DOHH2 (cell line): Measurements from ENCODE around the gene SORBS2.

Experiments
- EZH2phosphoT487 ChIP-seq: fragments of 200-600 bp; sonication (generic); IDR thresholded peaks from 2 replicates; pipeline ENCODE4 v1.6.1; 2017; ENCODE audit warnings: borderline replicate concordance, mild to moderate bottlenecking, antibody characterized with exemption, low read length, moderate library complexity, mixed read lengths
- TF ChIP-seq, protein P1 (sequence below): fragments of 200-600 bp; sonication (generic); IDR thresholded peaks from one replicate; pipeline ENCODE4 v1.5.1; 2014; ENCODE audit warnings: antibody characterized with exemption, mild to moderate bottlenecking, low read depth, low read length; ENCODE audit not compliant: poor library complexity, severe bottlenecking

GRCh38 chr4:185576314-185576961, 235.6 kb downstream of the SORBS2 start:
- TF ChIP-seq, protein P1, sequence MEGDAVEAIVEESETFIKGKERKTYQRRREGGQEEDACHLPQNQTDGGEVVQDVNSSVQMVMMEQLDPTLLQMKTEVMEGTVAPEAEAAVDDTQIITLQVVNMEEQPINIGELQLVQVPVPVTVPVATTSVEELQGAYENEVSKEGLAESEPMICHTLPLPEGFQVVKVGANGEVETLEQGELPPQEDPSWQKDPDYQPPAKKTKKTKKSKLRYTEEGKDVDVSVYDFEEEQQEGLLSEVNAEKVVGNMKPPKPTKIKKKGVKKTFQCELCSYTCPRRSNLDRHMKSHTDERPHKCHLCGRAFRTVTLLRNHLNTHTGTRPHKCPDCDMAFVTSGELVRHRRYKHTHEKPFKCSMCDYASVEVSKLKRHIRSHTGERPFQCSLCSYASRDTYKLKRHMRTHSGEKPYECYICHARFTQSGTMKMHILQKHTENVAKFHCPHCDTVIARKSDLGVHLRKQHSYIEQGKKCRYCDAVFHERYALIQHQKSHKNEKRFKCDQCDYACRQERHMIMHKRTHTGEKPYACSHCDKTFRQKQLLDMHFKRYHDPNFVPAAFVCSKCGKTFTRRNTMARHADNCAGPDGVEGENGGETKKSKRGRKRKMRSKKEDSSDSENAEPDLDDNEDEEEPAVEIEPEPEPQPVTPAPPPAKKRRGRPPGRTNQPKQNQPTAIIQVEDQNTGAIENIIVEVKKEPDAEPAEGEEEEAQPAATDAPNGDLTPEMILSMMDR: no peak
- TF ChIP-seq EZH2phosphoT487: no peak
